Activated T-cell treated with anti-CD3 and anti-CD28 coated beads, Interleukin-2, amount 50 U/mL, for 1 hour (primary cell): ENCODE data around the gene RUNX2.

Source experiments
- DNase-seq: peaks from one replicate; pipeline ENCODE4 v3.0.0-alpha.2; 2020

The RUNX2 gene

GRCh38 chr6:45415788-45416518, 87.8 kb downstream of the RUNX2 start:
- no peak for DNase-seq

- no peak for DNase-seq
Observed at GRCh38 chr6:45416700-45417099, 88.6 kb downstream of the RUNX2 start.

DNA sequence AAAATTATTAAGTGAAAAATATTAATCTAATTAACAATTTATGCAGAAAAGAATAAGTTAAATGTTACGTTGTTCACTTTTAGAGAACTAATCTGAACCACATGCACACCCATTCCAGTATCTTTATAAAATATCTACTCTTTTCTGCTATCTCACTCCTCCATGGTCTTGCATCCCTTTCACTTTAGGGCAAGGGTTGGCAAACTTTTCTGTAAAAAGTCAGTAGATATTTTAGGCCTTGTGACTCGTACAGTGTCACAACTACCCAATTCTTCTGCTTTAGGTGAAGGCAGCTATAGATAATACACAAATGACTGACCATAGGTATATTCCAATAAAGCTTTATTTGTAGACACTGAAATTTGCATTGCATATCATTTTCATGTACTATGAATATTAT, 89.3 kb downstream of the RUNX2 start:
- DNase-seq: no peak

DNA sequence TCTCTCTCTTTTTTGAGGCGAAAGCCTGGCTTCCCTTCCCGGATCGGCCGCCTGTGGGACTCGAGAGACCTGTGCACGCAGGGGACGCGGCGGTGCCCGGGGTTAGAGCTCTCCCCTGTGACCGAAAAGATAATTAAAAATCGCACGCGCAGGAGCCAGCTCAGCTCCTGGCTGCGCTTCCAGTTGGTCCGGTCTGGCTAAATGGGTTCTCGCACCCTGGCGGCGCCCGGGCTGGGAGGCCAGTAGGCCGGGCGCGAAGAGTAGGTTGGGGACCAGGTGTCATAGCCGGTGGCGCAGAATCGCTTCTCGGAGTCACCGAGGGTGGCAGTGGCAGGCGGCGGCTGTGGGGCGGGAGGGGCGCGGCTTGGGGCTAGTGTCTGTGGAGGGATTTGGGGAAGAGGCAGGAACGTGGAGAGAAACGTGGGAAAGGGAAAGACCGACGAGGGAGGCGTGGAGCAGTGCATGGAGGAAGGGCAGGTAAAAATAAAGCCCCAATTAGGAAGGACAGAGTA, 91.5 kb downstream of the RUNX2 start:
- DNase-seq: peak; percentile 66

GRCh38 chr6:45420083-45420908, 92.2 kb downstream of the RUNX2 start:
- DNase-seq: peak; percentile 60

DNA sequence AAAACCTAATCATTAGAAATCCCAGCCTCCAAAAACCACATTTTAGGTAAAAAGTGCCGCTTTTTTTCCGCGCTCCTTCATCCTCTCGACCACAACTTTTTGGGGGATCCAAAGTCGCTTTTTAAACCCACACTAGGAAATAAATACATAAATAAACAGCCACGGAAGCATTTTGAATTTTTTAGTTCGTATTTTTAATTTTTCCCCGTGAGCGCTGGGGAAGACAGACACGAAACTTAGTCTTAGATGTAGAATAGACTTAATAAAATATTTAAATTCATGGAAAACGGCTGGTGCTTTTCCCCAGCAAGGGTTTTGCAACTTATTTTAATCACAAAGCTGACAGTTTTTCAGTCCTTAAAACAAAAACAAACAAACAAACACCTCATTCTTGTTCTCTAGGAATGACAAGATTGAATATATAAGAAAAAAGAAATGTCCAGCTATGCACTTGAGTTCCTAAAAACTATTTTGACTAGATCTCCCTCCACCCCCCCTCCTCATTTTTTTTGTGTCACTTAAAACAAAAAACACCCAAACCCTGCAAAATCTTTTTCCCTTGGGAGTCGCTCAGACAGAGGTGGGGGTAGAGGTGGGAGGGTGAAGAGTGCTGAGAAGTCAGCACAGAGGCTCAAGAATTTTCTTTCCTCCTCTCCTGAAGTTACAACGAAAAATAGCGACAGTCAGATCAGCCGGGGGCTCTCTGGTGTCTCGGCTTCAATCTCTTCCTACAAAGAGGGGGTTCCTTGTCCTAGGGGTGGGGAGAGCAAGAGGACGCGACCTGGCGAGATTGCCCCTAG, 93.0 kb downstream of the RUNX2 start:
- DNase-seq: no peak

GRCh38 chr6:45421709-45422502, 93.8 kb downstream of the RUNX2 start:
- DNase-seq: peak; percentile 67

DNA sequence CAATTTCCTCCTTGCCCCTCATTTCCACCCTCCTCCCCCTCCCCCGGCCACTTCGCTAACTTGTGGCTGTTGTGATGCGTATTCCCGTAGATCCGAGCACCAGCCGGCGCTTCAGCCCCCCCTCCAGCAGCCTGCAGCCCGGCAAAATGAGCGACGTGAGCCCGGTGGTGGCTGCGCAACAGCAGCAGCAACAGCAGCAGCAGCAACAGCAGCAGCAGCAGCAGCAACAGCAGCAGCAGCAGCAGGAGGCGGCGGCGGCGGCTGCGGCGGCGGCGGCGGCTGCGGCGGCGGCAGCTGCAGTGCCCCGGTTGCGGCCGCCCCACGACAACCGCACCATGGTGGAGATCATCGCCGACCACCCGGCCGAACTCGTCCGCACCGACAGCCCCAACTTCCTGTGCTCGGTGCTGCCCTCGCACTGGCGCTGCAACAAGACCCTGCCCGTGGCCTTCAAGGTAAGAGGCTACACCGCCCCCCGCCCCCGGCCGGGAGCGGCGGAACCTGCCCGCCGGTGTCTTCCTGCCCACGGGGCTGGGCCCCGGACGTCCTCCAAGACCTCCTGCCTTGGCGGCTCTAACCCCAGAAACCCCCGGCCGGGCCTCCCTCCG, 94.5 kb downstream of the RUNX2 start:
- peak; percentile 71 for DNase-seq

- DNase-seq: peak; percentile 55
Observed at GRCh38 chr6:45423111-45423823, 95.1 kb downstream of the RUNX2 start.

GRCh38 chr6:45423824-45424450, 95.8 kb downstream of the RUNX2 start:
- peak; percentile 42 for DNase-seq

DNA sequence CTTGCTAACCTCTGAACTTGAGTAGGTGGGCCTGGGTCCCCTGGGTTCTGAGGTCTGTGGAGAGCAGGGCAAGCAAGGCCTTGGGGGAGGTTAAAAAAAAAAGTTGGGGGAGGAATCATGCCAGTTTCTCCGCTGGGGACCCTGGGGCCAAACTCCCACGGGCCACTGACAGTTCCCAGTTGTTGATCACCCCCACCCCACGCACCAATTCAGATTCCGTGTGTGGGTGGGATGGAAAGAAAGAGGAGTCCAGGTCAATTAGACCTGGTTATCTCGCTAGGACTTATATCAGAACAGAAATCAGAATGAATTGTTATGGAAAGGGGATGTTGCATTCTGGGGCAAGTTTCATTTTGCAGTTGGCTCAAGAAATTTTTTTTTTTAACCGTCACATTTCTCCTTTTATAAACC, 96.3 kb downstream of the RUNX2 start:
- DNase-seq: no peak

GRCh38 chr6:45426251-45426650, 98.1 kb downstream of the RUNX2 start:
- no peak for DNase-seq

GRCh38 chr6:45427726-45428125, 99.6 kb downstream of the RUNX2 start:
- DNase-seq: no peak

GRCh38 chr6:45428727-45429126, 100.6 kb downstream of the RUNX2 start:
- DNase-seq: no peak

GRCh38 chr6:45430590-45431202, 102.6 kb downstream of the RUNX2 start:
- no peak for DNase-seq

GRCh38 chr6:45431317-45432065, 103.4 kb downstream of the RUNX2 start:
- DNase-seq: no peak

DNA sequence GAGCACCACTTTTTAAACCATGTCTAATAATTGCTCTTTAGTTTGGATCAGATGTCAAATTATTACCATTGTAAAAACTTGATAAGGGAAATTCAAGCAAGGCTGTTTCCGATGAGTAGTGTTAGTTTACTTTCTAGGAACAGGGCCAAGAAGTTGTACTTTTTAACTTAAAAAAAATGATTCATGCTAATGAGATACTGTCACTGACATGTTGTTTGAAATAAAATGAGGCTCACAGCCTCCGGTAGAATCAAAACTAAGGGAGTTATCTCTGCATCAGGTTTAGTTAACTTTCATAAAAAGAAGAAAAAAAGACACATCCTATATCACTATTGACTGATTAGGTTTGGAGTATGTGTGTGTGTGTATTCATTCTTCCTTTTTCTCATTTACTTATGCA, 104.8 kb downstream of the RUNX2 start:
- no peak for DNase-seq

DNA sequence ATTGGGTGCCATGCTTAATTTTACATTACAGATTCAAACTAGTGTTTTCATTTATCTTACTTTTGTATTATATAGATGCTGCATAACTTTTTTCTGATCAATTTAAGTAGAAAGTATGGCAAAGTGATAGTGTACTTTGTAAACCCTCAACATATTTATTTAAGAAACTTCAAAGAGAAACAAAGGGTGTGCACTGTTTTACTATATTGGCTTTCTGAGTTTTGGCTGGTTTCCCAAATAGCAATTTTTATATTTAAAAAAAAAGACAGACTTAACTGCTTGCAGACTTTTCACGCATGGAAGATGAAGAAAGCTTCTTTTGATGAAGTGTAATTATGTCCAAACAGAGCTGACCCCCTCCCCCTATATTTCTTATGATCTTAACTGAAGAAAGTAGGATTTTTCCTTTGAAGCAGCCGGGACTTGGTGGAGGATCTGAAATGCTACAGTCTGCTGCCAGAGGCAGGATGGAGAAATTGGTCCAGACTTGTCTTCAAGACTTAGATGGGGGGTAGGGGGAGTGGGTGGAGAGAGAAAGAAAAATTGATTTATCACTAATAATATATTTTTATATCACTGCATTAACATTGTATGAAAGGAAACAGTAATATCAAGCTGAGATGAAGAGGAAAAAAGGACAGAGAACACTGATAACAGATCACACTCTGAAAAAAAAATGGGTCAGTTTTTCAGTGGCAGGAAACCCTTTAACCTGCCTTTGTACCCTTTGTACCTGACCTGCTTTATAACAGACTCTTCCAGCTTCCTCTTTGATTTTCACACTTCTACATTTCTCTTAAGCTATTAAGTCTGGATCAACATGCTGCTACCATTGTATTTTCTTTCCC, 105.6 kb downstream of the RUNX2 start:
- no peak for DNase-seq

DNA sequence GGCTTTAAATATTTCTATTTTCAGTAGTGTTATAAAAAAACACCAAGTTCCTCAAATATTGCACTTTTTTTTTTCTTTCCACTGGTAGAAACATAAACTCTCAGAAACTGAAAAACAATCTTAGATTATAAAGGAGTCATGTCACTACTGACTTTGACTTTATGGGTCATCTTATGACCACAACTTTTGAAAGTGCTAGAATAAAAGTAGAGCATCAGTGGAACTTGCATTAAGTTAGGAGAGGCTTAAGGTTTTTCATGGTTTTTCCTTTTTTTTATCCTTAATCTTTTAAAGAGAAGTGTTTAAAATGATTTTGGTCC, 106.2 kb downstream of the RUNX2 start:
- DNase-seq: no peak
